Stomach smooth muscle (tissue), 2 donors: ENCODE results near the gene ZNF609.

ENCODE experiments used
- H3K27ac ChIP-seq: one replicate; pipeline ENCODE4 v1.7.0; 2013; ENCODE audit warnings: mild to moderate bottlenecking, low read length, inconsistent platforms
- H3K27me3 ChIP-seq, 2 donors: one replicate each; pipeline ENCODE4 v1.7.0; 2013; ENCODE audit warnings: low read length in 2 of 2; ENCODE audit not compliant: insufficient read depth in 2 of 2, control insufficient read depth in 1 of 2
- H3K36me3 ChIP-seq, 2 donors: one replicate each; pipeline ENCODE4 v1.7.0; 2013; ENCODE audit warnings: low read length in 2 of 2; ENCODE audit not compliant: control insufficient read depth in 2 of 2, insufficient read depth in 2 of 2
- H3K4me1 ChIP-seq: one replicate; pipeline ENCODE4 v1.7.0; 2013; ENCODE audit warnings: low read length; ENCODE audit not compliant: control insufficient read depth, insufficient read depth
- H3K4me3 ChIP-seq, 2 donors: one replicate each; pipeline ENCODE4 v1.7.0; 2013; ENCODE audit warnings: low read length in 2 of 2
- H3K9ac ChIP-seq, 2 donors: one replicate each; pipeline ENCODE4 v1.7.0; 2013; ENCODE audit warnings: low read length in 2 of 2, mild to moderate bottlenecking in 1 of 2
- H3K9me3 ChIP-seq, 2 donors: one replicate each; pipeline ENCODE4 v1.7.0; 2013; ENCODE audit warnings: low read length in 2 of 2; ENCODE audit not compliant: control insufficient read depth in 2 of 2
- donor health status: healthy.
- donor health status: Pancreatic carcinoma.

ZNF609 gene

GRCh38 chr15:64441852-64442251, 18.5 kb upstream of the ZNF609 start:
- Histone ChIP-seq H3K4me1 (no peaks in the 10 kb centered on the region), H3K9ac (no peak overlapping the region), H3K27ac (no peak overlapping the region), H3K9me3 (no peaks in the 10 kb centered on the region), H3K27me3 (no peaks in the 10 kb centered on the region), H3K36me3 (peaks cover 0 to 5% of the 10 kb centered on the region in 2 donors), H3K4me3 (no peak overlapping the region)

- H3K27ac ChIP-seq, result no peak overlapping the region
- H3K4me3 ChIP-seq, result no peak overlapping the region
- H3K4me1 ChIP-seq, result no peaks in the 10 kb centered on the region
- peaks cover 2 to 13% of the 10 kb centered on the region in 2 donors for H3K36me3 ChIP-seq
- no peaks in the 10 kb centered on the region for H3K9me3 ChIP-seq
- no peak overlapping the region for H3K9ac ChIP-seq
- H3K27me3 ChIP-seq, result no peaks in the 10 kb centered on the region
Measured at GRCh38 chr15:64443016-64443415, 17.4 kb upstream of the ZNF609 start.

GRCh38 chr15:64443747-64444621, 16.4 kb upstream of the ZNF609 start:
- no peak overlapping the region for H3K27ac ChIP-seq
- H3K36me3 ChIP-seq, result peaks cover 4 to 13% of the 10 kb centered on the region in 2 donors
- no peak overlapping the region for H3K4me3 ChIP-seq
- H3K27me3 ChIP-seq, result no peaks in the 10 kb centered on the region
- H3K9ac ChIP-seq, result no peak overlapping the region
- H3K9me3 ChIP-seq, result no peaks in the 10 kb centered on the region
- no peaks in the 10 kb centered on the region for H3K4me1 ChIP-seq

- Histone ChIP-seq H3K4me3 (no peak overlapping the region), H3K4me1 (no peaks in the 10 kb centered on the region), H3K36me3 (peaks cover 4 to 12% of the 10 kb centered on the region in 2 donors), H3K9ac (no peak overlapping the region), H3K9me3 (no peaks in the 10 kb centered on the region), H3K27ac (no peak overlapping the region), H3K27me3 (no peaks in the 10 kb centered on the region)
Measured at GRCh38 chr15:64444836-64445235, 15.5 kb upstream of the ZNF609 start.

GRCh38 chr15:64447536-64448315, 12.7 kb upstream of the ZNF609 start:
- H3K27ac ChIP-seq, result no peak overlapping the region
- no peak overlapping the region for H3K4me3 ChIP-seq
- peaks cover 4 to 10% of the 10 kb centered on the region in 2 donors for H3K36me3 ChIP-seq

GRCh38 chr15:64452988-64453688, 7.2 kb upstream of the ZNF609 start:
- Histone ChIP-seq H3K9me3 (no peaks in the 10 kb centered on the region), H3K27me3 (no peaks in the 10 kb centered on the region), H3K27ac (peak overlapping the region; percentile 32), H3K4me3 (no peak overlapping the region), H3K9ac (no peak overlapping the region), H3K4me1 (peaks cover 26% of the 10 kb centered on the region), H3K36me3 (peaks cover 0 to under 1% of the 10 kb centered on the region in 2 donors)

More at GRCh38 chr15:64447536-64448315, 12.7 kb upstream of the ZNF609 start:
- Histone ChIP-seq H3K9me3 (no peaks in the 10 kb centered on the region), H3K9ac (no peak overlapping the region), H3K4me1 (peaks cover under 1% of the 10 kb centered on the region), H3K27me3 (no peaks in the 10 kb centered on the region)

- no peak overlapping the region for H3K9ac ChIP-seq
- peaks cover 26% of the 10 kb centered on the region for H3K4me1 ChIP-seq
- no peaks in the 10 kb centered on the region for H3K36me3 ChIP-seq
- H3K4me3 ChIP-seq, result no peak overlapping the region
- no peaks in the 10 kb centered on the region for H3K27me3 ChIP-seq
- H3K27ac ChIP-seq, result no peak overlapping the region
- no peaks in the 10 kb centered on the region for H3K9me3 ChIP-seq
Measured at GRCh38 chr15:64453689-64454037, 6.7 kb upstream of the ZNF609 start.

GRCh38 chr15:64454282-64454681, 6.1 kb upstream of the ZNF609 start:
- H3K9me3 ChIP-seq, result no peaks in the 10 kb centered on the region
- H3K36me3 ChIP-seq, result no peaks in the 10 kb centered on the region
- no peak overlapping the region for H3K27ac ChIP-seq
- H3K9ac ChIP-seq, result no peak overlapping the region
- H3K27me3 ChIP-seq, result no peaks in the 10 kb centered on the region
- peaks cover 26% of the 10 kb centered on the region for H3K4me1 ChIP-seq
- no peak overlapping the region for H3K4me3 ChIP-seq

GRCh38 chr15:64455961-64456371, 4.4 kb upstream of the ZNF609 start:
- no peak overlapping the region for H3K4me3 ChIP-seq

GRCh38 chr15:64456634-64457108, 3.7 kb upstream of the ZNF609 start:
- H3K9me3 ChIP-seq, result no peaks in the 10 kb centered on the region
- no peak overlapping the region for H3K9ac ChIP-seq
- peaks cover 31% of the 10 kb centered on the region for H3K4me1 ChIP-seq
- H3K27me3 ChIP-seq, result no peaks in the 10 kb centered on the region
- H3K36me3 ChIP-seq, result no peaks in the 10 kb centered on the region
- H3K4me3 ChIP-seq, result no peak overlapping the region
- H3K27ac ChIP-seq, result peak overlapping the region; percentile 62

More at GRCh38 chr15:64455961-64456371, 4.4 kb upstream of the ZNF609 start:
- no peaks in the 10 kb centered on the region for H3K27me3 ChIP-seq
- H3K4me1 ChIP-seq, result peaks cover 26% of the 10 kb centered on the region
- H3K9ac ChIP-seq, result peak overlapping the region in 1 of 2 donors; percentile 21
- H3K36me3 ChIP-seq, result no peaks in the 10 kb centered on the region
- peak overlapping the region; percentile 62 for H3K27ac ChIP-seq
- H3K9me3 ChIP-seq, result no peaks in the 10 kb centered on the region
